MM.1S (cell line): ENCODE data around the gene HPCAL1.

ENCODE experiments used
- EZH2 ChIP-seq: fragments of 300-600 bp; sonication (generic); optimal IDR thresholded peaks from 2 replicates; pipeline ENCODE3; 2017; ENCODE audit warnings: low read depth, mild to moderate bottlenecking, antibody characterized with exemption, low read length, mixed read lengths
- TF ChIP-seq, protein P1 (sequence below): fragments of 300-600 bp; sonication (generic); IDR thresholded peaks from 2 replicates; pipeline ENCODE4 v1.5.1; 2016; ENCODE audit warnings: antibody characterized with exemption, low read length, mixed read lengths

DNA sequence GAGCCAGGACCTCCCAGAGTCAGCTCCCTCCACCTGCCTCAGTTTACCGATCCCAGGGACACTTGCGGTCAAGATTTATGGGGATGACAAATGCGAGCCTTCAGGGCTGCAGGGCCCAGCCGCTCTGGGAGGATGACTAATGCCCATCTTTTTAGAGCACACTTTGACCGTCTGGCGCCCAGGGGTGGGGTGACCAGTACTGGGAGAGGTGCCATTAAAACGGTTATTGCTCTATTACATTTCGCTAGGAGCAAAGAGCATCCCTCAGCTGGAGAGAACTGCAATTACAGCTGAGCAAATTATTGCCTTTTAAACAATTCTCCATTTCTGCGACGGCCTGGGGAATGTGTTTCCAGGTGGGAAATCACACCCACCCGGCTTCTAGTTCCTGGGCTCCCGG is 42.6 kb upstream of the HPCAL1 start:
- TF ChIP-seq EZH2, result no peak
- TF ChIP-seq, protein P1, sequence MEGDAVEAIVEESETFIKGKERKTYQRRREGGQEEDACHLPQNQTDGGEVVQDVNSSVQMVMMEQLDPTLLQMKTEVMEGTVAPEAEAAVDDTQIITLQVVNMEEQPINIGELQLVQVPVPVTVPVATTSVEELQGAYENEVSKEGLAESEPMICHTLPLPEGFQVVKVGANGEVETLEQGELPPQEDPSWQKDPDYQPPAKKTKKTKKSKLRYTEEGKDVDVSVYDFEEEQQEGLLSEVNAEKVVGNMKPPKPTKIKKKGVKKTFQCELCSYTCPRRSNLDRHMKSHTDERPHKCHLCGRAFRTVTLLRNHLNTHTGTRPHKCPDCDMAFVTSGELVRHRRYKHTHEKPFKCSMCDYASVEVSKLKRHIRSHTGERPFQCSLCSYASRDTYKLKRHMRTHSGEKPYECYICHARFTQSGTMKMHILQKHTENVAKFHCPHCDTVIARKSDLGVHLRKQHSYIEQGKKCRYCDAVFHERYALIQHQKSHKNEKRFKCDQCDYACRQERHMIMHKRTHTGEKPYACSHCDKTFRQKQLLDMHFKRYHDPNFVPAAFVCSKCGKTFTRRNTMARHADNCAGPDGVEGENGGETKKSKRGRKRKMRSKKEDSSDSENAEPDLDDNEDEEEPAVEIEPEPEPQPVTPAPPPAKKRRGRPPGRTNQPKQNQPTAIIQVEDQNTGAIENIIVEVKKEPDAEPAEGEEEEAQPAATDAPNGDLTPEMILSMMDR, result no peak
